ENCODE data around the gene PLXND1.

DNA sequence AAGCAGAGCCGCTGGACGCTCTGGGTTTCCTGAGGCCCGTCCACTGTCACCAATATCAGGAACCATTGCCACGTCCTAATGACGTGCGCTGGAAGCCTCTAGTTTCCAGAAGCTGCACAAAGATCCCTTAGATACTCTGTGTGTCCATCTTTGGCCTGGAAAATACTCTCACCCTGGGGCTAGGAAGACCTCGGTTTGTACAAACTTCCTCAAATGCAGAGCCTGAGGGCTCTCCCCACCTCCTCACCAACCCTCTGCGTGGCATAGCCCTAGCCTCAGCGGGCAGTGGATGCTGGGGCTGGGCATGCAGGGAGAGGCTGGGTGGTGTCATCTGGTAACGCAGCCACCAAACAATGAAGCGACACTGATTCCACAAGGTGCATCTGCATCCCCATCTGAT lies 74.8 kb downstream of the PLXND1 start:
- TF ChIP-seq POLR2AphosphoS5 (IDR thresholded peaks at IDR 0.05; ENCODE audit: low read depth, low read length) (no peak), POLR2A (IDR thresholded peaks at IDR 0.05; ENCODE audit: low read depth, low read length) (no peak), TAF1 (IDR thresholded peaks at IDR 0.05; ENCODE audit: borderline replicate concordance, low read depth, low read length) (no peak)

Measured in GM12892 (cell line).